B cell (primary cell): Measurements from ENCODE around the gene FRRS1.

Source experiments
- EZH2 ChIP-seq: IDR thresholded peaks from 2 replicates; pipeline ENCODE4 v1.6.1; 2012; ENCODE audit warnings: borderline replicate concordance, low read depth, mild to moderate bottlenecking, moderate library complexity, low read length; ENCODE audit not compliant: insufficient read depth, poor library complexity, severe bottlenecking
- TF ChIP-seq, protein P1 (sequence below): fragments of 200-600 bp; IDR thresholded peaks from one replicate; pipeline ENCODE4 v1.8.0; 2022; ENCODE audit warnings: antibody characterized with exemption, mild to moderate bottlenecking

- TF ChIP-seq, protein P1, sequence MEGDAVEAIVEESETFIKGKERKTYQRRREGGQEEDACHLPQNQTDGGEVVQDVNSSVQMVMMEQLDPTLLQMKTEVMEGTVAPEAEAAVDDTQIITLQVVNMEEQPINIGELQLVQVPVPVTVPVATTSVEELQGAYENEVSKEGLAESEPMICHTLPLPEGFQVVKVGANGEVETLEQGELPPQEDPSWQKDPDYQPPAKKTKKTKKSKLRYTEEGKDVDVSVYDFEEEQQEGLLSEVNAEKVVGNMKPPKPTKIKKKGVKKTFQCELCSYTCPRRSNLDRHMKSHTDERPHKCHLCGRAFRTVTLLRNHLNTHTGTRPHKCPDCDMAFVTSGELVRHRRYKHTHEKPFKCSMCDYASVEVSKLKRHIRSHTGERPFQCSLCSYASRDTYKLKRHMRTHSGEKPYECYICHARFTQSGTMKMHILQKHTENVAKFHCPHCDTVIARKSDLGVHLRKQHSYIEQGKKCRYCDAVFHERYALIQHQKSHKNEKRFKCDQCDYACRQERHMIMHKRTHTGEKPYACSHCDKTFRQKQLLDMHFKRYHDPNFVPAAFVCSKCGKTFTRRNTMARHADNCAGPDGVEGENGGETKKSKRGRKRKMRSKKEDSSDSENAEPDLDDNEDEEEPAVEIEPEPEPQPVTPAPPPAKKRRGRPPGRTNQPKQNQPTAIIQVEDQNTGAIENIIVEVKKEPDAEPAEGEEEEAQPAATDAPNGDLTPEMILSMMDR = no peak
- no peak for TF ChIP-seq EZH2
Measured at GRCh38 chr1:99735852-99736251, 30.6 kb downstream of the FRRS1 start.
